Ectodermal cell (in vitro differentiated cells): ENCODE results near the gene POLR2J. TPM values are rescaled to one million over a fixed set of nuclear protein-coding genes. Genes with fewer than 3 reads are reported as not detected.
"Not testable (repeated sequence)": the region's sequence is repeated elsewhere in the genome, so short reads cannot be mapped to it uniquely, and the experiment has no call there.

Experiments used
- H3K27ac ChIP-seq: 2 replicates; pipeline ENCODE4 v1.7.0; 2013; ENCODE audit warnings: mild to moderate bottlenecking, low read depth, low read length; ENCODE audit not compliant: insufficient read depth, poor library complexity, severe bottlenecking
- H3K27me3 ChIP-seq: 2 replicates; pipeline ENCODE4 v1.7.0; 2013; ENCODE audit warnings: mild to moderate bottlenecking, low read length; ENCODE audit not compliant: insufficient read depth, control insufficient read depth, poor library complexity, severe bottlenecking
- H3K36me3 ChIP-seq: one replicate; pipeline ENCODE4 v1.7.0; 2013; ENCODE audit warnings: low read length; ENCODE audit not compliant: control insufficient read depth, insufficient read depth
- H3K4me1 ChIP-seq: one replicate; pipeline ENCODE4 v1.7.0; 2013; ENCODE audit warnings: low read length; ENCODE audit not compliant: control insufficient read depth, insufficient read depth
- H3K4me3 ChIP-seq: 2 replicates; pipeline ENCODE4 v1.7.0; 2013; ENCODE audit warnings: low read depth, low read length, control low read depth; ENCODE audit not compliant: insufficient read depth
- H3K9me3 ChIP-seq: 2 replicates; pipeline ENCODE4 v1.7.0; 2013; ENCODE audit warnings: mild to moderate bottlenecking, low read length, moderate library complexity; ENCODE audit not compliant: control insufficient read depth
- WGBS, 2 experiments: methylation state at CpG; one replicate each; pipeline ENCODE4 v1.1.7; 2013; ENCODE audit warnings: missing lambda C conversion rate in 2 of 2; 5-methylcytosine and 5-hydroxymethylcytosine counted together
- polyA plus RNA-seq, 4 experiments: library from polyadenylated mRNA; stranded (reverse); fragments of 50-300 nt; gene quantifications; one replicate each; pipeline ENCODE4 v1.2.3, GENCODE V29; 2013

Gene POLR2J
- 71.3 TPM for polyA plus RNA-seq (2013, experiment 1 of 4)
- polyA plus RNA-seq (2013, experiment 2 of 4), result 66.2 TPM
- polyA plus RNA-seq (2013, experiment 3 of 4), result 76.0 TPM
- 80.9 TPM for polyA plus RNA-seq (2013, experiment 4 of 4)

DNA sequence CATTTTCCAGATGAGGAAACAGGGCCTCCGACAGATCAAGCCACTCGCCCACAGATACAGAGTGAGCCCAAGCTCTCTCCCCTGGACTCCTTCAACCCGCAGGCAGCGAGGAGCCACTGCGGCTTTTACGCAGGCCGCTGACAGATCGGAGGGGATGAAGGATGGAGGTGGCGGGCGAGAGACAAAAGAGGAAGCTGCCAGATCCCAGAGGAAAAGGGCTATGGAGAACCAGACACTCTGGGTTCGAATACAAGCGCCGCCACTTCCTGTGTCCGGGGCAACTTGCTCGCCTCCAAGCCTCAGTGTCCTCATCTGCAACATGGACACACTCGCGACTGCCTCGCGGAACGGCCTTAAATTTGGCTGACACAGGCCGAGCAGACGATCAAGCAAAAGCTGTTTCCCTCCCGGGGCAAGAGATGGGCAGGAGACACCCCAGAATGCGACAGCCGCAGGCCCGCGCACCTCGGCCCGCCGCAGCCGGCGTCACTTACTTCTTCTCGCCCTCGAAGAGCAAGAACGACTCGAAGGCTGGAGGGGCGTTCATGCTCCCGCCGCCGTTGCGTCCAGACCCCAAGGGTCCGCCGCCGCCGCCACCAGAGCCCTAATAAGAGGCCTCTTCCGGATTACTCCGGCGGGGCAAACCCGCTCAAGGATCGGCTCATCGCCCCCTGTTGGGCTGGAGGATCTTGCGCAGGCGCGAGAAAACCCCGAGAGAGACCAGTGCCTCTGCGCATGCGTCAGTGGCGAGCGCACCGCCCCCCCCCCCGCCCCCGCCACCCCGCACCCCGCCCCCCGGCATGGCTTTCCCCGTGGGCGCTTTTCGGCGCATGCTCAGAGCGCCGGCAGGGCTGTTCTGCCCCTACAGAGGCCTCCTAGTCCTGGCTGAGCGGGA, at the start of gene POLR2J:
TSS of gene POLR2J (minus strand) at position 609 of the 895 bp plus-strand sequence. CDS start at position 547, 62 bp downstream.
- H3K9me3 ChIP-seq, H3K36me3 ChIP-seq, H3K27me3 ChIP-seq, H3K27ac ChIP-seq, H3K4me1 ChIP-seq: not testable (repeated sequence)
- 0% methylated on average over 36 to 42 of the region's 72 CpGs for whole genome bisulfite sequencing, 2 experiments
- H3K4me3 ChIP-seq, result peak within 1 kb of the TSS; percentile 23

DNA sequence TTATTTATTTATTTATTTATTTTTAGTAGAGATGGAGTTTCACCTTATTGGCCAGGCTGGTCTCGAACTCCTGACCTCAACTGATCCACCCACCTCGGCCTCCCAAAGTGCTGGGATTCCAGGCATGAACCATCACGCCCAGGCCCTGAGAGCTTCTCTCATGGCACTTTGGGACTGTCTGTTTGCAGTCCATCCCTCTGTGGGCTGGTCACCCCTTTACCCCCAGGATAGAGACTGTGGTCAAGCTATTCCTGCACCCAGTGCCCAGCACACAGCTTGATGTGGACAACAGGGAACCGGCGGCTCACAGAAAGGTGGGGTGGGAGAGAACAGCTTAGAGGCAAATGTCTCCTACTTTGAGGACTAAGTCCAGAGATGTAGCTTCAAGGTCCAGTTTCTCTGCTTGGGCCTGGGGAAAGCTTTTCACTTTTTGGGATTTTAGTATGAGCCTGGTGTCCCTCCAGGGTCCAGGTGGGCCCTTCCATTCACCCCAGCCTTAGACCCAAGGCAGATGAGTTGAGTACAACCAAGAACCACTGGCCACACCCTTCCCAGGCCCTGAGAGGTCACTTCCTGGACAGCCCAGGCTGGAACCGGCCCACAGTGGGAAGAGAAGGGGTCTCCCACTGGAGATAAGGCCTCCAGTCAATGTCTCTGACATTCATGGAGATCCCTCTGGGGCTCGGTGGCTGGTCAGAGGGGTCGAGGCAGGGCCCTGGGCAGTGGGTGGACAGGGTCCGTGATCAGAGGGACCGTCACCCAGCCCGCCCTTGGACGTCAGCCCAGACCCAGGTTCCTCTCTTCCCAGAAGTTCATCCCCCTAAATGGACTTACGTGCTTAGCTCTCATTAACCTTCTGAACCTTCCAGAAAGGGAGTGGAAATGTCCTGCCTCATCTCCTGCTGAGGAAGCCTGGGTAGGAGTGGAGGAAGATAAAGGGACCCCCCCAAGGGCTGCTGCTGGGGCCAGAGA, 49.4 kb upstream of the POLR2J start:
- H3K4me3 ChIP-seq, H3K9me3 ChIP-seq, H3K36me3 ChIP-seq, H3K27me3 ChIP-seq, H3K27ac ChIP-seq, H3K4me1 ChIP-seq: not testable (repeated sequence)
- WGBS, 2 experiments, result 67% methylated on average over 1 of the region's 13 CpGs; no CpG with 5 or more reads in 1 of the 2 experiments

DNA sequence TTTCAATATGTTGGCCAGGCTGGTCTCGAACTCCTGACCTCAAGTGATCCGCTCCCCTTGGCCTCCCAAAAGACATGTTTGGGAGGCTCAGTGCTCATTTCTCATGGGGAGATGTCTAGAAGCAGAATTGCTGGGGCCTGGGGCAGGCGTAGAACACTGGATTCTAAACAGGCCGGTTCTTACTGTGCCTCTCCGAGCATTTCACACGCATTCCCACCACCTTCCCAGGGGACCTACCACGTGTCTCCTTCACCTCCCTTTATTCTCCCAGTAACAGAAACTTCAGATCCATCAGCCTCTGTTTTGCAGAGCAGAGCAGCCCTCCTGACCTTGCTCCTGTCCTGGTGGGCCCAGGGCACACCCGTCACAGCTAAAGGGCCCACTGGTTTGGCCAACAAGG, 48.5 kb upstream of the POLR2J start:
- not testable (repeated sequence) for H3K9me3 ChIP-seq, H3K27me3 ChIP-seq, H3K27ac ChIP-seq, H3K4me3 ChIP-seq, H3K4me1 ChIP-seq, H3K36me3 ChIP-seq
- 89 to 90% methylated on average over 1 of the region's 8 CpGs for WGBS, 2 experiments

DNA sequence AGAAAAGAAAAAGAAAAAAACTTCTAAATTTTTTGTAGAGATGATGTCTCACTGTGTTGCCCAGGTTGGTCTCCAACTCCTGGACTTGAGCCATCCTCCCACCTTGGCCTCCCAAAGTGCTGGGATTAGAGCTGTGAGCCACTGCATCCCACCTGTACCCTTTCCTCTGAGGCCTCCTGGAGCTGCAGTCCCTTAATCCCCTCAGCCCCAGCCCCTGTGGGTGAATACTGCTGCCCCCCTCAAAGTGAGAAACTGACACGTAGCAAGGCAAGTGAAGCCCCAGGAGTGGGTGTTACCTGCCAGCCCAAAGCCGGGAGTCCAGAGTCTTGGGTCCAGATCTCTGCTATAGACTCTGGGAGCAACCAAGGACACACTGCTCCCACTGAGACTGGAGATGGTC, 46.1 kb upstream of the POLR2J start:
- H3K4me3 ChIP-seq, H3K36me3 ChIP-seq, H3K4me1 ChIP-seq, H3K27me3 ChIP-seq, H3K27ac ChIP-seq, H3K9me3 ChIP-seq: not testable (repeated sequence)
- WGBS, 2 experiments, result no CpG with 5 or more reads among the region's 2 CpGs

DNA sequence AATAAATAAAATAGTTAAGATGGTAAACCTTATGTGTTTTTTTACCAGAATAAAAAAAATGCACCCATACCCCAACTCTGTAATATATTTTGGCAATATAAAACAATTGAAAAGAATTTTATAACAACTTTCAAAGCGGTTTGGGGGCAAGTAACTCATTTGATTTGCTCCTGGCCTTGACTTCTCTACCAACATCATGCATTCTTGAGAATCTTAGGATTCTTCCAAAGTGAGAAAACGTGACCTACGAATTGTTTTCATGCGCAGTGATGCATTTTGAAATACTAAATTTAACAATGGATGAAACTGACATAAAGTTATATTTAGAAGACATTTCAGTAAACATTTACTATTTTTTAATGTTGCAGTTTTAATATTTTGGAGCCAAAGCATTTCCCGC, 42.1 kb upstream of the POLR2J start:
- H3K36me3 ChIP-seq, H3K27me3 ChIP-seq, H3K4me3 ChIP-seq, H3K4me1 ChIP-seq, H3K27ac ChIP-seq, H3K9me3 ChIP-seq: not testable (repeated sequence)
- no CpG with 5 or more reads among the region's 5 CpGs for WGBS, 2 experiments

DNA sequence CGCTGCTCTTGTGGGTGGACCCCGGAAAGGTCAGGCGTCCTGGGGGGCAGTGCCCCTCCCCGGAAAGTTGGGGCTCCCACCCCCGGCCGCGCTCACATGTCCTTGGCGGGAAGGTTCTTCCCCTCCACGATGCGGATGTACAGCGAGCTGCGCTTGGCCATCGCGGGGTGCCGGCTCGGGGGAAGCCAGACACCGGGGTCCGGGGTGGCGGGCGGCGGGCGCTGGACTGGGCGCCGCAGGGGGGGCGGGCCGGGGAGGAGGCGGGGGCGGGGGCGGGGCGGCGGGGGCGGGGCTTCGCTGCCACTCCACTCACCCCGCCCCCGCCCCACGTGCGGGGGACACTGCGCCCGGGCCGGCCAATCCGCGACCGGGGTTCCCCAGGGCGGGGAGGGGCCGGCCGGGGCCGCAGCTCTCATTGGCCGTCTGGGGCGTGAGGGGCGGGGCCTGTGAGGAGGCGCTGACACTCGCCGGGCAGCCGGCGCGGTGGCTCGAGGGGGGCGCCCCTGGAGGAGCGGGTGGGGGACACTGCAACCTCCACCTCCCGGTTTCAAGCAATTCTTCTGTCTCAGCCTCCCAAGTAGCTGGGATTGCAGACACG, 38.9 kb upstream of the POLR2J start, which contains the start of gene RASA4B:
TSS of gene RASA4B (minus strand) at position 228 of the 598 bp plus-strand sequence. CDS start at position 161, 67 bp downstream.
- not testable (repeated sequence) for H3K9me3 ChIP-seq

DNA sequence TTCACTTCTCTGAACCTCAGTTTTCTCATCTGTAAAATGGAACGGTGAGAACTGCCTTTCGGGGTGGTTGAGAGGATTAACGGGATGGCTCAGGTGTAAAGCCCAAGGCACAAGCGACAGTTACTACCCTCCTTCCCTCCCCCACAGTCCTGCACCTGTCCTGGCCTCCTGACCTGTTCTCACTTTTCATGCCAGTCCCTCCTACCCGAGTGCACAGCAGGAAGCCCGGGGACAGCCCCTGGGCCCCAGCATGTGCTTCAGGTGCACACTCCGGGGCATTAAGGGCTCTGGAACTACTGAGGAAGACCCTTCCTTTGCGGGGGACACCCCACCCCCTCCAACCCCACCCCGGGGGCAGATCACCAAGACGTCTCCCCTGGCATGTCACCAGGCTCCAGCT, 38.2 kb upstream of the POLR2J start:
- not testable (repeated sequence) for H3K27ac ChIP-seq, H3K4me3 ChIP-seq, H3K4me1 ChIP-seq, H3K27me3 ChIP-seq, H3K36me3 ChIP-seq, H3K9me3 ChIP-seq
- no CpG with 5 or more reads among the region's 10 CpGs for WGBS, 2 experiments

More for the DNA sequence above, 38.9 kb upstream of the POLR2J start, which contains the start of gene RASA4B:
- H3K27ac ChIP-seq, H3K4me1 ChIP-seq, H3K4me3 ChIP-seq, H3K36me3 ChIP-seq, H3K27me3 ChIP-seq: not testable (repeated sequence)
- WGBS, 2 experiments, result 0% methylated on average over 10 of the region's 61 CpGs; no CpG with 5 or more reads in 1 of the 2 experiments

DNA sequence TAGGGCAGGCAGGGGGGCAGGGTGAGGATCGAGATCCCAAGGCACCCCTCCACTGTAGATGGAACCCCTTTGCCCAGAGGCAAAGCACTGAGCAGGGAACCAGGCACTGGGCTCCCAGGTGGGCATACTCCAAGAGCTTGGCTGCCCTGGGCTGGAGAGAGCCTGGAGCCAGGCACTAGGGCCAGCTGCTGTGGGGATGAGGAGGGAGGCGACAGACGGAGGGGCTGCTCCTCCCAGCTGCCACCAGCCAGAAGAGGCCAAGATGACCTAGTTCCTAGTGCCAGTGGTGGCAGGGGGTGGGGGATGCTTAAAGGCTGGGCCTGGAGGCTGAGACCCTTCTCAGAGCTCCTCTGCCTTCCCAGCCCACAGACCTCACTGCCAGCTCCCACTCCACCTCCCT, 37.2 kb upstream of the POLR2J start:
- H3K9me3 ChIP-seq, result not testable (repeated sequence)

DNA sequence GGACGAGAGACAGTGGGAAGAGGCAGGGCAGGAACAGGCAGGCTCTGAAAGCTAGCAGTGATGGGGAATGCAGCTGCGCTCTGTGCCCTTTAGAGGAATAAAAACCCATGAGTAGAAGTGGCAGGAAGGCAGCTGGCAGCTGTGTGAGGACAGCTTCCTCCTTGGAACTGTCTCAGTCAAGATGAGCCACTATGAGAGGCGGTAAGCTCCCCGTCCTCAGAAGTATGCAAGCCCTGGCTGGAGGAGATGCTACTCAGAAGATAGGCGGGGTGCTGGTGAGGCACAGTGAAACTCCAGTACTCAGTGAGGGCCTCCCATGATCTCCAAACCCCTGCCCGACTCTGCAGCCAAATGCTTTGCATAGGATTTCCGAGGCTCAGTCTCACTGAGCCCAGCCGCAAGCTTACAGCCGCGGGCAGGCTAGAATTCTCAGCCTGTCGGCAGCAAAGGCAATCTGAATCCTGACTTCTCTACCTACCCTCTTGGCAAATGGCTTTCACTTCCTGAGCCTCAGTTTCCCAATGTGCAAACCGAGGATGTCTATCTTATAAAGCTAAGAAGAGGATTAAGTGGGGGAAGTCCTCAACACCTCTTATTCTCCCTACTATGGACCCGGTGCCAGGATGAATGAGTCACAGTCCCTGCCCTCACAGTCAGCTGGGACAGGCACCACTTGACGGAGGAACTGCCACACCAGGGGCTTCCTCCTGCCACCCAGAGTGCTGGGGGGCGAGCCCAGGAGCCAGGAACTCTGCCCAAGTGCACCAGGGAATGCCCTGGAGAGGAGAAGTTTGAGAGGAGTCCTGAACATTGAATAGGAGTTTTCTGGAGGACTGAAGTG, 36.4 kb upstream of the POLR2J start:
- not testable (repeated sequence) for H3K36me3 ChIP-seq, H3K4me3 ChIP-seq, H3K27ac ChIP-seq, H3K9me3 ChIP-seq, H3K4me1 ChIP-seq, H3K27me3 ChIP-seq
- WGBS, 2 experiments, result no CpG with 5 or more reads among the region's 15 CpGs

More for the DNA sequence above, 37.2 kb upstream of the POLR2J start:
- no CpG with 5 or more reads among the region's 3 CpGs for WGBS, 2 experiments
- H3K27ac ChIP-seq, H3K4me3 ChIP-seq, H3K27me3 ChIP-seq, H3K36me3 ChIP-seq, H3K4me1 ChIP-seq: not testable (repeated sequence)
